Subcutaneous adipose tissue (tissue), 4 donors: ENCODE data around the gene RNF150. TPM values are rescaled to one million over a fixed set of nuclear protein-coding genes. Genes with fewer than 3 reads are reported as not detected.

Experiments used
- CTCF ChIP-seq: fragments of 450-650 bp; IDR thresholded peaks from one replicate; pipeline ENCODE4 v1.5.1; 2016; ENCODE audit warnings: low read depth, mild to moderate bottlenecking, control low read depth, antibody characterized with exemption, moderate library complexity
- total RNA-seq, 4 donors: library from RNA; depleted of rRNA; stranded (reverse); fragments of >200 nt; gene quantifications; one replicate each; pipeline ENCODE4 v1.1.0, GENCODE V29; 2016

The RNF150 gene
- total RNA-seq, 4 donors from 2014 or later = 8.6 to 44.8 (median 22.6) TPM

GRCh38 chr4:141169391-141169790 is 36.1 kb upstream of the RNF150 start:
- no peak for TF ChIP-seq CTCF

- no peak for TF ChIP-seq CTCF
Observed at GRCh38 chr4:141159027-141159426, 25.8 kb upstream of the RNF150 start.

- TF ChIP-seq CTCF = no peak
Observed at GRCh38 chr4:141158219-141158618, 24.9 kb upstream of the RNF150 start.

GRCh38 chr4:141155586-141155985 is 22.3 kb upstream of the RNF150 start:
- TF ChIP-seq CTCF = no peak

- TF ChIP-seq CTCF = no peak
Observed at GRCh38 chr4:141154725-141155124, 21.5 kb upstream of the RNF150 start.

GRCh38 chr4:141153751-141154510 is 20.7 kb upstream of the RNF150 start:
- no peak for TF ChIP-seq CTCF

GRCh38 chr4:141144207-141144606 is 10.9 kb upstream of the RNF150 start:
- no peak for TF ChIP-seq CTCF
